Breast epithelium (tissue), 4 donors: Measurements from ENCODE around the gene CRTC3. TPM values are rescaled to one million over a fixed set of nuclear protein-coding genes. Genes with fewer than 3 reads are reported as not detected.

ENCODE experiments used
- DNase-seq, 2 donors: peaks; one replicate each; pipeline ENCODE4 v3.0.0-alpha.2; 2019; ENCODE audit warnings: low spot score in 2 of 2
- H3K27ac ChIP-seq, 2 donors: fragments of 200-600 bp; sonication (generic) in 1 of 2; one replicate each; pipeline ENCODE4 v1.5.1; 2016 to 2019; ENCODE audit warnings: mild to moderate bottlenecking in 1 of 2
- H3K27me3 ChIP-seq, 2 donors: fragments of 200-600 bp; sonication (generic) in 1 of 2; one replicate each; pipeline versions ENCODE4 v1.5.1 to v1.6.0; 2017 to 2019; ENCODE audit warnings: control low read depth in 1 of 2, mild to moderate bottlenecking in 1 of 2
- H3K36me3 ChIP-seq: fragments of 200-600 bp; one replicate; pipeline ENCODE4 v1.5.1; 2019
- H3K4me1 ChIP-seq, 2 donors: fragments of 200-600 bp; sonication (generic); one replicate each; pipeline ENCODE4 v1.5.1; 2016 to 2019; ENCODE audit warnings: control low read depth in 1 of 2
- H3K4me3 ChIP-seq, 3 donors: fragments of 200-600 bp; sonication (generic); 1 replicate in 2 of 3; 2 replicates in 1 of 3; pipeline ENCODE4 v1.5.1; 2016 to 2019; ENCODE audit warnings: mild to moderate bottlenecking in 3 of 3, moderate library complexity in 2 of 3
- H3K9me3 ChIP-seq, 2 donors: fragments of 200-600 bp; sonication (generic) in 1 of 2; one replicate each; pipeline ENCODE4 v1.5.1; 2016 to 2019; ENCODE audit warnings: control low read depth in 1 of 2
- CTCF ChIP-seq, 3 donors: fragments of 450-650 bp; IDR thresholded peaks; one replicate each; pipeline ENCODE4 v1.5.1; 2016 to 2017; ENCODE audit warnings: antibody characterized with exemption in 3 of 3, mild to moderate bottlenecking in 3 of 3, moderate library complexity in 3 of 3
- POLR2A ChIP-seq: fragments of 450-650 bp; IDR thresholded peaks from one replicate; pipeline ENCODE4 v1.6.1; 2016; ENCODE audit warnings: antibody characterized with exemption, mild to moderate bottlenecking, moderate library complexity
- POLR2AphosphoS5 ChIP-seq, 3 donors: sonication (generic); formaldehyde crosslinking; IDR thresholded peaks; one replicate each; pipeline ENCODE4 v1.6.1; 2017; ENCODE audit warnings: antibody characterized with exemption in 3 of 3
- intact Hi-C: fragments of 100-400 bp; cut with DNase I; formaldehyde crosslinking; loops from one replicate; pipeline ENCODE4 v1.15.1; 2023; ENCODE audit warnings: low total_unique reads
- total RNA-seq, 3 donors: library from RNA; depleted of rRNA; stranded (reverse); fragments of >200 nt; gene quantifications; one replicate each; pipeline ENCODE4 v1.1.0, GENCODE V29; 2016

Gene CRTC3
- total RNA-seq, 3 donors from 2014 or later, result 29.4 to 40.6 (median 36.2) TPM

DNA sequence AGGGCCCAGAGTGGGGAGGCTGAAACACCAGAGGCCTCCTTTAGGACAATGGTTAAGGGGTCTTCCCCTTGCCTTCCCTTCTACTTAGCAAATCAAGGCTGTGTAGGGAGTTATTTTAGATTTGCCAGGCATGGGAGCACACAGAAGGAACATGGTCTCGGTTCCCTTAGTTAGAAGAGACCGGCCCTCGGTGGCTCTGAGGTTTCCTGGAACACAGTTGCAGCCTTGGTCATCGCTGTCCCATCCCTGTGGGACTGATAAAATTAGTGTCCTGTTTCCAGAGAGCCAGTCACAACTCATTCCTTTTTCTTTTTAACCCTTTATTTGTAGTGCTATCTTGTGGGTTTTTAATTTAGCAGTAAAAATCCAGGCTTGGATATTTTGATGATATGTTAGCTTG lies 81.4 kb downstream of the CRTC3 start:
- intact Hi-C loops, result no loop called here
- H3K4me3 ChIP-seq, result no peak overlapping the region
- H3K27ac ChIP-seq, result peak overlapping the region in 1 of 2 donors; percentile 73
- DNase-seq, result no peak
- H3K9me3 ChIP-seq, result no peaks in the 10 kb centered on the region
- H3K27me3 ChIP-seq, result no peaks in the 10 kb centered on the region
- H3K36me3 ChIP-seq, result no peaks in the 10 kb centered on the region
- H3K4me1 ChIP-seq, result no peaks in the 10 kb centered on the region
- TF ChIP-seq POLR2A (no peak), POLR2AphosphoS5 (IDR thresholded peaks at IDR 0.05) (no peak)

DNA sequence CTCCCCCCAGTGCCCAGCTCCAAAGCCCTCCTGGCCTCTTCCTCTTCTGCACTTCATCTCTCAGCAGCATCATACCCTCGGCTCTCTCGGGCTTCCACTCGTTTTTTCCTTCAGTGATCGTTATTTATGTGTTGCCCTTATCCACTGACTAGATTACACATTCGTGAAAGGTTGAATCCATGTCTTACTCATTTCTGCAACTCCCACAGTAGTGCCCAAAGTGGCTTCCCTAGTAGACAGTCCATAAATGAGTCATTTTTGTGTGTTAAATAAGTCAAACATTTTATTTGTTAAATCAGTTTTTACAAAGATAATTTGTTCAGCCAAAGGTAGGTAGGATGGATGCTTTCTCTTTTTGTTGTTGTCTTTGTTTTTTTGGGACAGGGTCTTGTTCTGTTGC lies 87.4 kb downstream of the CRTC3 start:
- H3K4me1 ChIP-seq, result no peaks in the 10 kb centered on the region
- TF ChIP-seq CTCF (IDR thresholded peaks at IDR 0.05) (no peak), POLR2AphosphoS5 (IDR thresholded peaks at IDR 0.05) (no peak), POLR2A (no peak)
- H3K27ac ChIP-seq, result peak overlapping the region in 1 of 2 donors; percentile 14
- intact Hi-C loops, result no loop called here
- no peaks in the 10 kb centered on the region for H3K9me3 ChIP-seq
- H3K36me3 ChIP-seq, result no peaks in the 10 kb centered on the region
- no peaks in the 10 kb centered on the region for H3K27me3 ChIP-seq
- DNase-seq, result no peak
- no peak overlapping the region for H3K4me3 ChIP-seq

- no peak overlapping the region for H3K27ac ChIP-seq
- no peaks in the 10 kb centered on the region for H3K9me3 ChIP-seq
- intact Hi-C loops, result no loop called here
- no peaks in the 10 kb centered on the region for H3K27me3 ChIP-seq
- no peak for DNase-seq
- no peaks in the 10 kb centered on the region for H3K36me3 ChIP-seq
- H3K4me3 ChIP-seq, result no peak overlapping the region
- no peak for TF ChIP-seq POLR2AphosphoS5 (IDR thresholded peaks at IDR 0.05)
- no peak for TF ChIP-seq POLR2A
- TF ChIP-seq CTCF (IDR thresholded peaks at IDR 0.05), result no peak
- H3K4me1 ChIP-seq, result no peaks in the 10 kb centered on the region
Measured at GRCh38 chr15:90617668-90618097, 88.0 kb downstream of the CRTC3 start.

GRCh38 chr15:90618330-90619125 lies 88.8 kb downstream of the CRTC3 start:
- no peaks in the 10 kb centered on the region for H3K9me3 ChIP-seq
- H3K4me1 ChIP-seq, result no peaks in the 10 kb centered on the region
- H3K36me3 ChIP-seq, result no peaks in the 10 kb centered on the region
- intact Hi-C loops, result no loop called here
- peak overlapping the region in 1 of 2 donors; percentile 49 for H3K27ac ChIP-seq
- no peak overlapping the region for H3K4me3 ChIP-seq
- H3K27me3 ChIP-seq, result no peaks in the 10 kb centered on the region
- TF ChIP-seq POLR2A (no peak), CTCF (IDR thresholded peaks at IDR 0.05) (no peak), POLR2AphosphoS5 (IDR thresholded peaks at IDR 0.05) (no peak)
- no peak for DNase-seq

DNA sequence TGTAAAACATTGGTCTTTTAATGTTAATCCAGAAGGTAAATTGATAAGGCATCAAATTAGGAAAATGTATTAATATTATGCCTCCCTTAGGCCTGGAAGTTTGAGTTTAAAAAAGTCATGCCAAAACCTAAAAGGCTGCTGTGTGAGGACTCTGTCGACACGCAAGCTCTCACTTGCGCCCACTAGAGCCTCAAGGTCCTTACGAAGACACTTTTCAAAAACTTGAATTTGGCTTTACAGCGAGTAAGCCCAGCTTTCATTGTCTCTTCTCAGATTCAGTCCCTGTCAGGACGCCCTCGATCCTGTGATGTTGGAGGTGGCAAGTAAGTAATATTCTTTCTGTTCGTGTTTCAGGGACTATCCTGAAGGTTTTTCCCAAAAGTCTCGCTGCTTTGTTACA lies 89.7 kb downstream of the CRTC3 start:
- no peaks in the 10 kb centered on the region for H3K4me1 ChIP-seq
- H3K27ac ChIP-seq, result no peak overlapping the region
- TF ChIP-seq CTCF (IDR thresholded peaks at IDR 0.05) (no peak), POLR2AphosphoS5 (IDR thresholded peaks at IDR 0.05) (no peak), POLR2A (no peak)
- no peaks in the 10 kb centered on the region for H3K27me3 ChIP-seq
- no peak for DNase-seq
- no peaks in the 10 kb centered on the region for H3K9me3 ChIP-seq
- no peaks in the 10 kb centered on the region for H3K36me3 ChIP-seq
- H3K4me3 ChIP-seq, result no peak overlapping the region
- intact Hi-C loops, result no loop called here
